ENCODE data around the gene MSANTD7. TPM values are rescaled to one million over a fixed set of nuclear protein-coding genes. Genes with fewer than 3 reads are reported as not detected.

MSANTD7 gene
- total RNA-seq, 1 donor from 2014 or later = 21.6 TPM

- TF ChIP-seq CTCF (IDR thresholded peaks at IDR 0.05; ENCODE audit: insufficient read depth, low read length, severe bottlenecking) = no peak
- FAIRE-seq (no peak), DNase-seq (ENCODE audit: low read depth) (no peak)
- H3K27me3 ChIP-seq (ENCODE audit: control insufficient read depth, insufficient read depth, low read length) = no peaks in the 10 kb centered on the region
- no peaks in the 10 kb centered on the region for H3K36me3 ChIP-seq (ENCODE audit: control insufficient read depth, insufficient read depth, low read length)
- H3K4me3 ChIP-seq (ENCODE audit: low read depth, low read length) = no peak overlapping the region
These were observed 5.0 kb upstream of the MSANTD7 start for GRCh38 chr10:14833106-14833505.

- no peak for TF ChIP-seq CTCF (IDR thresholded peaks at IDR 0.05; ENCODE audit: insufficient read depth, low read length, severe bottlenecking)
- H3K27me3 ChIP-seq (ENCODE audit: control insufficient read depth, insufficient read depth, low read length) = no peaks in the 10 kb centered on the region
- FAIRE-seq (no peak), DNase-seq (ENCODE audit: low read depth) (no peak)
- H3K36me3 ChIP-seq (ENCODE audit: control insufficient read depth, insufficient read depth, low read length) = no peaks in the 10 kb centered on the region
- H3K4me3 ChIP-seq (ENCODE audit: low read depth, low read length) = no peak overlapping the region
These were observed 1.9 kb upstream of the MSANTD7 start for GRCh38 chr10:14836208-14836607.

GRCh38 chr10:14837003-14837756, 926 bp upstream of the MSANTD7 start:
- no peak for TF ChIP-seq CTCF (IDR thresholded peaks at IDR 0.05; ENCODE audit: insufficient read depth, low read length, severe bottlenecking)
- H3K36me3 ChIP-seq (ENCODE audit: control insufficient read depth, insufficient read depth, low read length) = peaks cover 3% of the 10 kb centered on the region
- peak; percentile 51 for DNase-seq (ENCODE audit: low read depth)
- peak overlapping the region; percentile 86 for H3K4me3 ChIP-seq (ENCODE audit: low read depth, low read length)
- no peak for FAIRE-seq
- no peaks in the 10 kb centered on the region for H3K27me3 ChIP-seq (ENCODE audit: control insufficient read depth, insufficient read depth, low read length)

GRCh38 chr10:14838582-14839304, 637 bp downstream of the MSANTD7 start:
- H3K27me3 ChIP-seq (ENCODE audit: control insufficient read depth, insufficient read depth, low read length) = no peaks in the 10 kb centered on the region
- peak; percentile 21 for DNase-seq (ENCODE audit: low read depth)
- FAIRE-seq = no peak
- peaks cover 8% of the 10 kb centered on the region for H3K36me3 ChIP-seq (ENCODE audit: control insufficient read depth, insufficient read depth, low read length)
- H3K4me3 ChIP-seq (ENCODE audit: low read depth, low read length) = peak overlapping the region; percentile 86
- TF ChIP-seq CTCF (IDR thresholded peaks at IDR 0.05; ENCODE audit: insufficient read depth, low read length, severe bottlenecking) = no peak

- FAIRE-seq = no peak
These were observed 1.2 kb downstream of the MSANTD7 start for GRCh38 chr10:14839305-14839695.

More at GRCh38 chr10:14839305-14839695, 1.2 kb downstream of the MSANTD7 start:
- DNase-seq (ENCODE audit: low read depth) = peak; percentile 2
- no peak for TF ChIP-seq CTCF (IDR thresholded peaks at IDR 0.05; ENCODE audit: insufficient read depth, low read length, severe bottlenecking)
- Histone ChIP-seq H3K4me3 (ENCODE audit: low read depth, low read length) (peak overlapping the region; percentile 86), H3K36me3 (ENCODE audit: control insufficient read depth, insufficient read depth, low read length) (peaks cover 8% of the 10 kb centered on the region), H3K27me3 (ENCODE audit: control insufficient read depth, insufficient read depth, low read length) (no peaks in the 10 kb centered on the region)
